GM23338 (cell line): ENCODE results near the gene HS3ST1. TPM values are rescaled to one million over a fixed set of nuclear protein-coding genes. Genes with fewer than 3 reads are reported as not detected.
A peak's percentile ranks its signal among the peaks of the same experiment; 100 is the strongest.

ENCODE experiments used
- ATAC-seq: fragments of 200-7000 bp; cut with Tn5 transposase; 3 replicates; pipeline ENCODE4 v1.9.1; 2020
- DNase-seq: peaks from one replicate; pipeline ENCODE4 v3.0.0-alpha.2; 2015; ENCODE audit warnings: low spot score
- H2AFZ ChIP-seq: fragments of 200-600 bp; sonication (generic); 2 replicates; pipeline ENCODE4 v1.8.0; 2016; ENCODE audit warnings: antibody characterized with exemption, mild to moderate bottlenecking, moderate library complexity
- H3F3A ChIP-seq: fragments of 200-600 bp; sonication (generic); replicated peaks from 2 replicates; pipeline ENCODE4 v1.8.0; 2017; ENCODE audit warnings: antibody characterized with exemption, mixed run types, low read depth
- H3K27ac ChIP-seq: fragments of 200-600 bp; sonication (generic); 2 replicates; pipeline ENCODE4 v1.6.1; 2016; ENCODE audit warnings: low read depth
- H3K27me3 ChIP-seq: fragments of 200-600 bp; sonication (generic); 2 replicates; pipeline ENCODE4 v1.8.0; 2016; ENCODE audit warnings: mild to moderate bottlenecking, mixed run types, moderate library complexity; ENCODE audit not compliant: insufficient read depth
- H3K36me3 ChIP-seq: fragments of 200-600 bp; sonication (generic); 2 replicates; pipeline ENCODE4 v1.8.0; 2016; ENCODE audit warnings: mild to moderate bottlenecking; ENCODE audit not compliant: insufficient read depth
- H3K4me1 ChIP-seq: fragments of 200-600 bp; sonication (generic); 2 replicates; pipeline ENCODE4 v1.8.0; 2016; ENCODE audit warnings: mild to moderate bottlenecking, moderate library complexity; ENCODE audit not compliant: insufficient read depth
- H3K4me2 ChIP-seq: fragments of 200-600 bp; sonication (generic); 2 replicates; pipeline ENCODE4 v1.7.1; 2017; ENCODE audit warnings: mixed run types
- H3K4me3 ChIP-seq: fragments of 200-600 bp; sonication (generic); 2 replicates; pipeline ENCODE4 v1.6.1; 2016; ENCODE audit warnings: mixed run types
- H3K79me2 ChIP-seq: fragments of 200-600 bp; sonication (generic); replicated peaks from 2 replicates; pipeline ENCODE4 v1.8.0; 2017; ENCODE audit warnings: mild to moderate bottlenecking; ENCODE audit not compliant: insufficient read depth
- H3K9me2 ChIP-seq: fragments of 200-600 bp; sonication (generic); 2 replicates; pipeline ENCODE4 v1.8.0; 2017; ENCODE audit not compliant: insufficient read depth
- H4K20me1 ChIP-seq: fragments of 200-600 bp; sonication (generic); replicated peaks from 2 replicates; pipeline ENCODE4 v1.8.0; 2017; ENCODE audit warnings: mild to moderate bottlenecking; ENCODE audit not compliant: insufficient read depth
- H3K27ac Mint-ChIP-seq: 2 replicates; pipeline ENCODE4 v1.8.0; 2020; ENCODE audit warnings: inconsistent platforms, mild to moderate bottlenecking, moderate library complexity, mixed read lengths
- H3K27me3 Mint-ChIP-seq: 3 replicates; pipeline ENCODE4 v1.8.0; 2022; ENCODE audit warnings: low read depth, mild to moderate bottlenecking, moderate library complexity, mixed read lengths, inconsistent platforms; ENCODE audit not compliant: insufficient read depth, poor library complexity
- H3K36me3 Mint-ChIP-seq: 3 replicates; pipeline ENCODE4 v1.8.0; 2021; ENCODE audit warnings: low read depth, mild to moderate bottlenecking, inconsistent platforms, moderate library complexity, mixed read lengths
- H3K4me1 Mint-ChIP-seq: 3 replicates; pipeline ENCODE4 v1.8.0; 2020; ENCODE audit warnings: mild to moderate bottlenecking, inconsistent platforms, mixed read lengths
- H3K4me3 Mint-ChIP-seq: 3 replicates; pipeline ENCODE4 v1.8.0; 2021; ENCODE audit warnings: moderate library complexity, mild to moderate bottlenecking, inconsistent platforms, mixed read lengths
- H3K9me3 Mint-ChIP-seq: 3 replicates; pipeline ENCODE4 v1.8.0; 2020; ENCODE audit warnings: moderate library complexity, mild to moderate bottlenecking, inconsistent platforms, mixed read lengths
- CREB1 ChIP-seq: fragments of 250-450 bp; sonication (Bioruptor Pico); IDR thresholded peaks from 2 replicates; pipeline ENCODE4 v1.5.0; 2020; ENCODE audit warnings: low read depth, mild to moderate bottlenecking, moderate library complexity
- NANOG ChIP-seq: IDR thresholded peaks from 2 replicates; pipeline ENCODE4 v1.6.1; 2016; ENCODE audit warnings: antibody characterized with exemption, borderline replicate concordance
- ZNF114 ChIP-seq: fragments of 250-450 bp; sonication (Bioruptor Pico); IDR thresholded peaks from 2 replicates; pipeline ENCODE4 v1.5.0; 2020; ENCODE audit warnings: mild to moderate bottlenecking, moderate library complexity
- polyA plus RNA-seq: library from polyadenylated mRNA; unstranded; fragments of >200 nt; fragmentation: Nextera tagmentation; extraction: Ambion mirVana; gene quantifications from 2 replicates; pipeline ENCODE4 v1.2.1, GENCODE V29; 2016
- total RNA-seq: library from RNA; depleted of rRNA; stranded (reverse); fragments of >200 nt; shearing (Covaris generic); gene quantifications from 2 replicates; pipeline ENCODE4 v1.2.3, GENCODE V29; 2014
- TF ChIP-seq, protein P1 (sequence below), 2 experiments: fragments of 200-600 bp in 1 of 2; sonication (generic) in 1 of 2; conservative IDR thresholded peaks; 2 replicates each; pipeline versions ENCODE4 v1.5.1 to v1.6.1; 2016 to 2017; ENCODE audit warnings: antibody characterized with exemption in 2 of 2, low read depth in 2 of 2, mild to moderate bottlenecking in 2 of 2, moderate library complexity in 1 of 2
- TF ChIP-seq, protein P2 (sequence below): fragments of 250-450 bp; sonication (Bioruptor Pico); IDR thresholded peaks from 2 replicates; pipeline ENCODE4 v1.5.0; 2020; ENCODE audit warnings: mild to moderate bottlenecking, moderate library complexity

Gene HS3ST1
- total and polyA plus RNA-seq, 2 experiments from 2014 or later, result 0.94 to 1.3 TPM

DNA sequence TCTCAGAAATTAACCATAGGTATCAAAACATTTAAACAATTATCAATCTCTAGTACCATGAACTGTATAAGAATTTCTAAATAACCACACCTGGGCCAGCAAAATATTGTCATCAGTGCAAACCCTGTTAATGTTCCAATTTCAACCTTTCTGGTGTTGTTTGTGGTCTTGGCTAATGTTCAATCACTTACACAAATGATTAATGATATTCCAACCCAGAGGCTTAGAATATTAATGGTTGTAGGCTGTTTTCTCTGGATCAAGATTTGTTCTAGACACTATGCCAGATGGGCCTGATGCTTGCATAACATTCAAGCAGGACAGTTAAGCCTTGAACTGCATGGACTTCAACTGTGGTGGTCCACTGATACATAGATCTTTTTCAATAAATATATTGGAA, 69.1 kb downstream of the HS3ST1 start (continued):
- TF ChIP-seq, protein P1, sequence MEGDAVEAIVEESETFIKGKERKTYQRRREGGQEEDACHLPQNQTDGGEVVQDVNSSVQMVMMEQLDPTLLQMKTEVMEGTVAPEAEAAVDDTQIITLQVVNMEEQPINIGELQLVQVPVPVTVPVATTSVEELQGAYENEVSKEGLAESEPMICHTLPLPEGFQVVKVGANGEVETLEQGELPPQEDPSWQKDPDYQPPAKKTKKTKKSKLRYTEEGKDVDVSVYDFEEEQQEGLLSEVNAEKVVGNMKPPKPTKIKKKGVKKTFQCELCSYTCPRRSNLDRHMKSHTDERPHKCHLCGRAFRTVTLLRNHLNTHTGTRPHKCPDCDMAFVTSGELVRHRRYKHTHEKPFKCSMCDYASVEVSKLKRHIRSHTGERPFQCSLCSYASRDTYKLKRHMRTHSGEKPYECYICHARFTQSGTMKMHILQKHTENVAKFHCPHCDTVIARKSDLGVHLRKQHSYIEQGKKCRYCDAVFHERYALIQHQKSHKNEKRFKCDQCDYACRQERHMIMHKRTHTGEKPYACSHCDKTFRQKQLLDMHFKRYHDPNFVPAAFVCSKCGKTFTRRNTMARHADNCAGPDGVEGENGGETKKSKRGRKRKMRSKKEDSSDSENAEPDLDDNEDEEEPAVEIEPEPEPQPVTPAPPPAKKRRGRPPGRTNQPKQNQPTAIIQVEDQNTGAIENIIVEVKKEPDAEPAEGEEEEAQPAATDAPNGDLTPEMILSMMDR (conservative IDR thresholded peaks at IDR 0.05; ENCODE audit: low read depth in 2 of 2), result no peak
- TF ChIP-seq ZNF114 (CRISPR knock-in tag) (no peak), CREB1 (CRISPR knock-in tag) (no peak)

DNA sequence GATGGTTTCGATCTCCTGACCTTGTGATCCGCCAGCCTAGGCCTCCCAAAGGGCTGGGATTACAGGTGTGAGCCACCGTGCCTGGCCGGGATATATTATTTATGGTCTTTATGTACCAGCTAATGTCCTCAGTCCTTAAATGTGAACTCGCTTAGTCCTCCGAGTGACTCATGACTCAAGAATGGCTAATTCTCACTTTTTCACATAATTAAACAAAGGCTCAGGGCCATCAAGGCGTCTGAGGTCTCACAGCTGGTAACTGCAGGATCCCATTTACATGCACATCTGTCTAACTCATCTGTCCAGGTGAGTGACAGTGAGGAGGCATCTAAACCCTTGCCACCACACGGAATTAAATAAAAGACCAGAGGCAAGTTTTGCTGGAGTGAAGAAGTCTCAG, 73.5 kb downstream of the HS3ST1 start:
- no peak for ATAC-seq
- H3K36me3 ChIP-seq, result no peaks in the 10 kb centered on the region
- DNase-seq, result peak; percentile 27
- 0 out of 2 replicates have a peak, but pooled peaks cover 4% of the 10 kb centered on the region for H3K4me1 ChIP-seq
- Mint-ChIP-seq H3K27ac (no peak overlapping the region), H3K4me1 (peaks cover 7% of the 10 kb centered on the region; the same call in 1 of the 3 replicates), H3K9me3 (peaks cover 3% of the 10 kb centered on the region; the same call in 2 of the 3 replicates), H3K36me3 (peaks cover 3% of the 10 kb centered on the region; the same call in 1 of the 3 replicates), H3K4me3 (no peak overlapping the region), H3K27me3 (no peaks in the 10 kb centered on the region)
- no peaks in the 10 kb centered on the region for H4K20me1 ChIP-seq
- TF ChIP-seq, protein P2, sequence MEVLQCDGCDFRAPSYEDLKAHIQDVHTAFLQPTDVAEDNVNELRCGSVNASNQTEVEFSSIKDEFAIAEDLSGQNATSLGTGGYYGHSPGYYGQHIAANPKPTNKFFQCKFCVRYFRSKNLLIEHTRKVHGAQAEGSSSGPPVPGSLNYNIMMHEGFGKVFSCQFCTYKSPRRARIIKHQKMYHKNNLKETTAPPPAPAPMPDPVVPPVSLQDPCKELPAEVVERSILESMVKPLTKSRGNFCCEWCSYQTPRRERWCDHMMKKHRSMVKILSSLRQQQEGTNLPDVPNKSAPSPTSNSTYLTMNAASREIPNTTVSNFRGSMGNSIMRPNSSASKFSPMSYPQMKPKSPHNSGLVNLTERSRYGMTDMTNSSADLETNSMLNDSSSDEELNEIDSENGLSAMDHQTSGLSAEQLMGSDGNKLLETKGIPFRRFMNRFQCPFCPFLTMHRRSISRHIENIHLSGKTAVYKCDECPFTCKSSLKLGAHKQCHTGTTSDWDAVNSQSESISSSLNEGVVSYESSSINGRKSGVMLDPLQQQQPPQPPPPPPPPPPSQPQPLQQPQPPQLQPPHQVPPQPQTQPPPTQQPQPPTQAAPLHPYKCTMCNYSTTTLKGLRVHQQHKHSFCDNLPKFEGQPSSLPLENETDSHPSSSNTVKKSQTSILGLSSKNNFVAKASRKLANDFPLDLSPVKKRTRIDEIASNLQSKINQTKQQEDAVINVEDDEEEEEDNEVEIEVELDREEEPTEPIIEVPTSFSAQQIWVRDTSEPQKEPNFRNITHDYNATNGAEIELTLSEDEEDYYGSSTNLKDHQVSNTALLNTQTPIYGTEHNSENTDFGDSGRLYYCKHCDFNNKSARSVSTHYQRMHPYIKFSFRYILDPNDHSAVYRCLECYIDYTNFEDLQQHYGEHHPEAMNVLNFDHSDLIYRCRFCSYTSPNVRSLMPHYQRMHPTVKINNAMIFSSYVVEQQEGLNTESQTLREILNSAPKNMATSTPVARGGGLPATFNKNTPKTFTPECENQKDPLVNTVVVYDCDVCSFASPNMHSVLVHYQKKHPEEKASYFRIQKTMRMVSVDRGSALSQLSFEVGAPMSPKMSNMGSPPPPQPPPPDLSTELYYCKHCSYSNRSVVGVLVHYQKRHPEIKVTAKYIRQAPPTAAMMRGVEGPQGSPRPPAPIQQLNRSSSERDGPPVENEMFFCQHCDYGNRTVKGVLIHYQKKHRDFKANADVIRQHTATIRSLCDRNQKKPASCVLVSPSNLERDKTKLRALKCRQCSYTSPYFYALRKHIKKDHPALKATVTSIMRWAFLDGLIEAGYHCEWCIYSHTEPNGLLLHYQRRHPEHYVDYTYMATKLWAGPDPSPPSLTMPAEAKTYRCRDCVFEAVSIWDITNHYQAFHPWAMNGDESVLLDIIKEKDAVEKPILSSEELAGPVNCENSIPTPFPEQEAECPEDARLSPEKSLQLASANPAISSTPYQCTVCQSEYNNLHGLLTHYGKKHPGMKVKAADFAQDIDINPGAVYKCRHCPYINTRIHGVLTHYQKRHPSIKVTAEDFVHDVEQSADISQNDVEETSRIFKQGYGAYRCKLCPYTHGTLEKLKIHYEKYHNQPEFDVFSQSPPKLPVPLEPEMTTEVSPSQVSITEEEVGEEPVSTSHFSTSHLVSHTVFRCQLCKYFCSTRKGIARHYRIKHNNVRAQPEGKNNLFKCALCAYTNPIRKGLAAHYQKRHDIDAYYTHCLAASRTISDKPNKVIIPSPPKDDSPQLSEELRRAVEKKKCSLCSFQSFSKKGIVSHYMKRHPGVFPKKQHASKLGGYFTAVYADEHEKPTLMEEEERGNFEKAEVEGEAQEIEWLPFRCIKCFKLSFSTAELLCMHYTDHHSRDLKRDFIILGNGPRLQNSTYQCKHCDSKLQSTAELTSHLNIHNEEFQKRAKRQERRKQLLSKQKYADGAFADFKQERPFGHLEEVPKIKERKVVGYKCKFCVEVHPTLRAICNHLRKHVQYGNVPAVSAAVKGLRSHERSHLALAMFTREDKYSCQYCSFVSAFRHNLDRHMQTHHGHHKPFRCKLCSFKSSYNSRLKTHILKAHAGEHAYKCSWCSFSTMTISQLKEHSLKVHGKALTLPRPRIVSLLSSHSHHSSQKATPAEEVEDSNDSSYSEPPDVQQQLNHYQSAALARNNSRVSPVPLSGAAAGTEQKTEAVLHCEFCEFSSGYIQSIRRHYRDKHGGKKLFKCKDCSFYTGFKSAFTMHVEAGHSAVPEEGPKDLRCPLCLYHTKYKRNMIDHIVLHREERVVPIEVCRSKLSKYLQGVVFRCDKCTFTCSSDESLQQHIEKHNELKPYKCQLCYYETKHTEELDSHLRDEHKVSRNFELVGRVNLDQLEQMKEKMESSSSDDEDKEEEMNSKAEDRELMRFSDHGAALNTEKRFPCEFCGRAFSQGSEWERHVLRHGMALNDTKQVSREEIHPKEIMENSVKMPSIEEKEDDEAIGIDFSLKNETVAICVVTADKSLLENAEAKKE (CRISPR knock-in tag), result no peak
- peak; percentile 41; the same call in 1 of the 2 replicates for TF ChIP-seq NANOG
- H3K27ac ChIP-seq, result no peak overlapping the region
- no peaks in the 10 kb centered on the region for H3F3A ChIP-seq
- no peak overlapping the region for H3K4me2 ChIP-seq
- H2AFZ ChIP-seq, result no peak overlapping the region
- no peaks in the 10 kb centered on the region for H3K9me2 ChIP-seq
- no peaks in the 10 kb centered on the region for H3K27me3 ChIP-seq
- no peaks in the 10 kb centered on the region for H3K79me2 ChIP-seq
- H3K4me3 ChIP-seq, result no peak overlapping the region
